ENCODE data around the gene LRRC57. TPM values are rescaled to one million over a fixed set of nuclear protein-coding genes. Genes with fewer than 3 reads are reported as not detected.
A peak's percentile ranks its signal among the peaks of the same experiment; 100 is the strongest.

The LRRC57 gene
- total and polyA plus RNA-seq, 2 of the 13 experiments (the other 11 are each of a cell fraction or from before 2014, with no cell fraction given) = 5.8 to 14.8 TPM

- TF ChIP-seq FUBP1 (CRISPR knock-in tag; IDR thresholded peaks at IDR 0.05; ENCODE audit: borderline replicate concordance) (no peak), ADNP (CRISPR knock-in tag; IDR thresholded peaks at IDR 0.05) (no peak), ZNF3 (CRISPR knock-in tag; IDR thresholded peaks at IDR 0.05) (no peak), ZNF275 (CRISPR knock-in tag; IDR thresholded peaks at IDR 0.05; ENCODE audit: borderline replicate concordance) (no peak), EEA1 (CRISPR knock-in tag; IDR thresholded peaks at IDR 0.05; ENCODE audit: borderline replicate concordance) (no peak), ZEB1 (IDR thresholded peaks at IDR 0.05; ENCODE audit: insufficient replicate concordance, low read depth) (no peak), ZBTB20 (CRISPR knock-in tag; IDR thresholded peaks at IDR 0.05; ENCODE audit: borderline replicate concordance, low read depth) (no peak; the same call in 1 of the 2 replicates), CREBL2 (CRISPR knock-in tag; IDR thresholded peaks at IDR 0.05; ENCODE audit: borderline replicate concordance) (no peak), E2F2 (CRISPR knock-in tag; IDR thresholded peaks at IDR 0.05; ENCODE audit: borderline replicate concordance) (peak; percentile 72; the same call in 1 of the 2 replicates), HNRNPUL1 (IDR thresholded peaks at IDR 0.05; ENCODE audit: low read depth, low read length) (0 out of 2 replicates have a peak, but pooled peaks have one; percentile 53), ZNF136 (CRISPR knock-in tag; IDR thresholded peaks at IDR 0.05; ENCODE audit: low read depth) (no peak), ZNF562 (CRISPR knock-in tag; IDR thresholded peaks at IDR 0.05; ENCODE audit: borderline replicate concordance) (no peak), MAZ (IDR thresholded peaks at IDR 0.05; ENCODE audit: borderline replicate concordance, low read depth, low read length) (peak; percentile 89), MAZ (CRISPR knock-in tag; IDR thresholded peaks at IDR 0.05; ENCODE audit: low read depth) (peak; percentile 80; the same call in 1 of the 2 replicates), NPAS2 (CRISPR knock-in tag; IDR thresholded peaks at IDR 0.05; ENCODE audit: borderline replicate concordance) (no peak), MEF2D (CRISPR knock-in tag; IDR thresholded peaks at IDR 0.05) (peak; percentile 48; the same call in 1 of the 2 replicates), ZNF749 (CRISPR knock-in tag; IDR thresholded peaks at IDR 0.05; ENCODE audit: borderline replicate concordance) (0 out of 2 replicates have a peak, but pooled peaks have one; percentile 66)
These were observed 26.8 kb upstream of the LRRC57 start, which contains the start of gene STARD9 (continued) for GRCh38 chr15:42575188-42576039.

Data from HepG2 (cell line).